Endodermal cell (in vitro differentiated cells): ENCODE results near the gene ANKS1B. TPM values are rescaled to one million over a fixed set of nuclear protein-coding genes. Genes with fewer than 3 reads are reported as not detected.

ENCODE experiments used
- DNase-seq: peaks from one replicate; pipeline ENCODE4 v3.0.0-alpha.2; 2017
- H3K27ac ChIP-seq: 2 replicates; pipeline ENCODE4 v1.5.1; 2013; ENCODE audit warnings: mild to moderate bottlenecking, low read depth, low read length, moderate library complexity
- H3K27me3 ChIP-seq: 2 replicates; pipeline ENCODE4 v1.6.1; 2013; ENCODE audit warnings: mild to moderate bottlenecking, low read length, moderate library complexity; ENCODE audit not compliant: insufficient read depth, control insufficient read depth, poor library complexity, severe bottlenecking
- H3K36me3 ChIP-seq: 2 replicates; pipeline ENCODE4 v1.7.0; 2013; ENCODE audit warnings: mild to moderate bottlenecking, low read length, moderate library complexity; ENCODE audit not compliant: control insufficient read depth, insufficient read depth
- H3K4me1 ChIP-seq: one replicate; pipeline ENCODE4 v1.7.0; 2013; ENCODE audit warnings: low read length; ENCODE audit not compliant: control insufficient read depth, insufficient read depth
- H3K4me3 ChIP-seq: 2 replicates; pipeline ENCODE4 v1.5.1; 2013; ENCODE audit warnings: mild to moderate bottlenecking, low read length, moderate library complexity
- H3K9ac ChIP-seq: 2 replicates; pipeline ENCODE4 v1.6.1; 2013; ENCODE audit warnings: mild to moderate bottlenecking, low read length, moderate library complexity; ENCODE audit not compliant: poor library complexity, severe bottlenecking; ENCODE audit errors: extremely low read depth
- H3K9me3 ChIP-seq: 2 replicates; pipeline ENCODE4 v1.6.1; 2013; ENCODE audit warnings: mild to moderate bottlenecking, low read length, moderate library complexity; ENCODE audit not compliant: control insufficient read depth
- H3K27ac Mint-ChIP-seq: 2 replicates; pipeline ENCODE4 v1.8.0; 2020; ENCODE audit warnings: mixed read lengths
- H3K27me3 Mint-ChIP-seq: 2 replicates; pipeline ENCODE4 v1.8.0; 2021; ENCODE audit warnings: mild to moderate bottlenecking, mixed read lengths; ENCODE audit not compliant: insufficient read depth
- H3K36me3 Mint-ChIP-seq: 2 replicates; pipeline ENCODE4 v1.8.0; 2020; ENCODE audit warnings: low read depth, mixed read lengths
- H3K4me1 Mint-ChIP-seq: 2 replicates; pipeline ENCODE4 v1.8.0; 2020; ENCODE audit warnings: mixed read lengths
- H3K4me3 Mint-ChIP-seq: 2 replicates; pipeline ENCODE4 v1.8.0; 2020; ENCODE audit warnings: mild to moderate bottlenecking, moderate library complexity, mixed read lengths
- H3K9me3 Mint-ChIP-seq: 2 replicates; pipeline ENCODE4 v1.8.0; 2020; ENCODE audit warnings: mild to moderate bottlenecking, mixed read lengths
- CTCF ChIP-seq: fragments of 200-600 bp; sonication (generic); conservative IDR thresholded peaks from 2 replicates; pipeline ENCODE4 v1.5.0; 2021; ENCODE audit warnings: antibody characterized with exemption, mild to moderate bottlenecking
- WGBS, 2 experiments: methylation state at CpG; one replicate each; pipeline versions ENCODE4 v1.1.5 to v1.1.7; 2013; ENCODE audit warnings: missing lambda C conversion rate in 2 of 2, mixed read lengths in 1 of 2; ENCODE audit not compliant: insufficient coverage in 1 of 2, insufficient read length in 1 of 2; 5-methylcytosine and 5-hydroxymethylcytosine counted together
- total RNA-seq, 2 donors: library from RNA; stranded (reverse); fragmentation: NEBNext Ultra II Directional in 1 of 2; extraction: Animal tissue kit (Norgen Biotek cat#: 25700) in 1 of 2; gene quantifications; 2 replicates in 1 of 2; 3 replicates in 1 of 2; pipeline ENCODE4 v1.2.1, GENCODE V29; 2021

Gene ANKS1B
- total RNA-seq, 2 donors from 2014 or later = 28.5 to 65.8 TPM

GRCh38 chr12:99002156-99002555 lies 982.6 kb downstream of the ANKS1B start:
- WGBS, 2 experiments = 92% methylated on average over 2 of the region's 3 CpGs; no CpG with 5 or more reads in 1 of the 2 experiments
- DNase-seq = no peak
- no peak overlapping the region for H3K27ac Mint-ChIP-seq

GRCh38 chr12:98999559-98999958 lies 985.2 kb downstream of the ANKS1B start:
- H3K4me1 ChIP-seq = no peaks in the 10 kb centered on the region
- H3K27me3 ChIP-seq = no peaks in the 10 kb centered on the region
- Mint-ChIP-seq H3K27me3 (no peaks in the 10 kb centered on the region), H3K27ac (no peak overlapping the region), H3K9me3 (no peaks in the 10 kb centered on the region), H3K36me3 (no peaks in the 10 kb centered on the region), H3K4me1 (peaks cover 2% of the 10 kb centered on the region), H3K4me3 (no peak overlapping the region)
- H3K27ac ChIP-seq = no peak overlapping the region
- TF ChIP-seq CTCF = no peak
- no peak overlapping the region for H3K9ac ChIP-seq
- H3K36me3 ChIP-seq = no peaks in the 10 kb centered on the region
- H3K9me3 ChIP-seq = no peaks in the 10 kb centered on the region
- DNase-seq = no peak
- WGBS, 2 experiments = 90 to 91% methylated on average over 5 to 7 of the region's 7 CpGs
- no peak overlapping the region for H3K4me3 ChIP-seq

More at GRCh38 chr12:99002156-99002555, 982.6 kb downstream of the ANKS1B start:
- Mint-ChIP-seq H3K4me1 (no peaks in the 10 kb centered on the region), H3K4me3 (no peak overlapping the region), H3K36me3 (no peaks in the 10 kb centered on the region), H3K9me3 (no peaks in the 10 kb centered on the region), H3K27me3 (no peaks in the 10 kb centered on the region)
- Histone ChIP-seq H3K27ac (no peak overlapping the region), H3K9me3 (no peaks in the 10 kb centered on the region), H3K36me3 (no peaks in the 10 kb centered on the region), H3K27me3 (no peaks in the 10 kb centered on the region), H3K4me1 (no peaks in the 10 kb centered on the region), H3K4me3 (no peak overlapping the region), H3K9ac (no peak overlapping the region)
- no peak for TF ChIP-seq CTCF

- Mint-ChIP-seq H3K27me3 (no peaks in the 10 kb centered on the region), H3K27ac (no peak overlapping the region), H3K4me3 (no peak overlapping the region), H3K36me3 (no peaks in the 10 kb centered on the region), H3K4me1 (peaks cover 4% of the 10 kb centered on the region), H3K9me3 (no peaks in the 10 kb centered on the region)
- no peak overlapping the region for H3K9ac ChIP-seq
- no peaks in the 10 kb centered on the region for H3K36me3 ChIP-seq
- no peak overlapping the region for H3K4me3 ChIP-seq
- H3K27ac ChIP-seq = no peak overlapping the region
- H3K27me3 ChIP-seq = no peaks in the 10 kb centered on the region
- 39 to 59% methylated on average over 3 to 6 of the region's 6 CpGs for WGBS, 2 experiments
- TF ChIP-seq CTCF = peak; percentile 87
- no peaks in the 10 kb centered on the region for H3K9me3 ChIP-seq
- no peak for DNase-seq
- no peaks in the 10 kb centered on the region for H3K4me1 ChIP-seq
Measured at GRCh38 chr12:98998697-98999299, 985.9 kb downstream of the ANKS1B start.
